HEK293 (cell line): ENCODE results near the gene FGR.
A peak's percentile ranks its signal among the peaks of the same experiment; 100 is the strongest.

Experiments used
- BCL11B ChIP-seq: fragments of 450-650 bp; formaldehyde crosslinking; IDR thresholded peaks from 2 replicates; pipeline ENCODE4 v1.5.1; 2016; ENCODE audit warnings: low read depth, missing biosample characterization, missing genetic modification characterization
- CTCF ChIP-seq: fragments of 450-650 bp; formaldehyde crosslinking; IDR thresholded peaks from 2 replicates; pipeline ENCODE4 v1.5.1; 2016; ENCODE audit warnings: missing biosample characterization, missing genetic modification characterization
- GLI2 ChIP-seq: fragments of 450-650 bp; formaldehyde crosslinking; IDR thresholded peaks from 2 replicates; pipeline ENCODE4; 2017; ENCODE audit warnings: missing biosample characterization, missing genetic modification characterization, low read depth, borderline replicate concordance
- PBX3 ChIP-seq: sonication (generic); formaldehyde crosslinking; IDR thresholded peaks from 2 replicates; pipeline ENCODE4 v1.8.1; 2022; ENCODE audit warnings: mild to moderate bottlenecking, moderate library complexity, missing genetic modification reagents
- ZBTB1 ChIP-seq: fragments of 450-650 bp; formaldehyde crosslinking; IDR thresholded peaks from 2 replicates; pipeline ENCODE4 v1.5.1; 2016; ENCODE audit warnings: missing biosample characterization, missing genetic modification characterization
- ZBTB17 ChIP-seq: fragments of 450-650 bp; formaldehyde crosslinking; IDR thresholded peaks from 2 replicates; pipeline ENCODE4 v1.5.1; 2016; ENCODE audit warnings: missing biosample characterization, missing genetic modification characterization
- ZBTB20 ChIP-seq: fragments of 450-650 bp; formaldehyde crosslinking; IDR thresholded peaks from 2 replicates; pipeline ENCODE4 v1.5.1; 2016; ENCODE audit warnings: missing biosample characterization, missing genetic modification characterization
- ZBTB7A ChIP-seq: fragments of 450-650 bp; formaldehyde crosslinking; IDR thresholded peaks from 2 replicates; pipeline ENCODE4 v1.5.1; 2016; ENCODE audit warnings: low read depth, missing biosample characterization, missing genetic modification characterization
- ZIC2 ChIP-seq: fragments of 450-650 bp; formaldehyde crosslinking; IDR thresholded peaks from 2 replicates; pipeline ENCODE4 v1.5.1; 2016; ENCODE audit warnings: missing biosample characterization, missing genetic modification characterization
- ZNF561 ChIP-seq: fragments of 450-650 bp; IDR thresholded peaks from 2 replicates; pipeline ENCODE4 v1.5.1; 2018; ENCODE audit warnings: missing biosample characterization, missing genetic modification characterization, borderline replicate concordance
- TF ChIP-seq, protein P1 (sequence below): fragments of 450-650 bp; formaldehyde crosslinking; IDR thresholded peaks from 2 replicates; pipeline ENCODE4 v1.5.1; 2016; ENCODE audit warnings: missing biosample characterization, missing genetic modification characterization

DNA sequence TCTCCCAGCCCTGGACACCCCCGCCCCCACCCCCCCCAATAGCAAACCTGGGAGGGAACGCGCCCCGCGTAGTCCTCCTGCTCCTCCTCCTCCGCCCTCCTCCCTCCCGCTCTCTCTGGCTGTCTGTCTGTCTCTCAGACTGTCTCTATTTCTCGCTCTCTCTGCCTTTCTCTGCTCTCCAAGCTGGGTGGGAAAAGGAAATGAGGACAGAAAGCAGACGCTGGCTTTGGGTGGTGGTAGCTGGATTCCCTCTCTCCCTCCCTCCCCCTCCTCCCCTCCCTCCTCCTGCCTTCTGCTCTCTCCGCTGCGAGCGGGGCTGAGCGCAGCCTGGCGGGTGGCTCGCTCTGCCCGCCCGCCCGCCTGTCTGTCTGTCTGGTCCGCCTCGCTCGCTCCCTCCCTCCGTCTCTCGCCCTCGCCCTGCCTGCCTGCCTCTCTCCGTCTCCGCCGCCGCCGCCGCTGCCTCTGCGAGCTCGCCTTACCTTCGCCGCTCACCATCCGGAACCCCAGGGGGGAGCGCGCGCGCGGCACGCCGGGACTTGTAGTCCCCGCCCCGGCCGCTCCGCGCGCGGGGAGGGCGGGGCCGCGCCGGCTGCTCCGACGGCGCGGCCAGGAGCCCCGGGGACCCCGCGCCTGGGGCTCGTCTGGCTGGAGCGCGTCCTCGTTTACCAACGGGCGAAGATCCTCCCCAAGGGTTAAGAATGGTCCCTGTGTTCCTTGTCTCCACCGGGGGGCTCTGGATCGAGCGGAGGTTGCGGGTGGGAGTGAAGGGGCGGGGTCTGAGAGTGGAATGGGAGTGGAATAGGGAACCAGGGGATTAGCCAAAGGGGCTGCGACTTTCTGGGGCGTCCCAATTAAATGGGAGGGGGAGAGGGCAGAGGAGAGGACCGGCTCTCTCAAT, 31.1 kb downstream of the FGR start, which contains the start of gene AHDC1:
- TF ChIP-seq CTCF (tag by site-specific recombination) (0 out of 2 replicates have a peak, but pooled peaks have one; percentile 19), PBX3 (no peak), GLI2 (no peak), ZBTB17 (tag by site-specific recombination) (peak; percentile 96), ZBTB20 (tag by site-specific recombination) (peak; percentile 96), ZBTB7A (tag by site-specific recombination) (no peak; the same call in 1 of the 2 replicates), ZIC2 (tag by site-specific recombination) (peak; percentile 31; the same call in 1 of the 2 replicates), ZBTB1 (tag by site-specific recombination) (no peak), ZNF561 (no peak), BCL11B (no peak)
- TF ChIP-seq, protein P1, sequence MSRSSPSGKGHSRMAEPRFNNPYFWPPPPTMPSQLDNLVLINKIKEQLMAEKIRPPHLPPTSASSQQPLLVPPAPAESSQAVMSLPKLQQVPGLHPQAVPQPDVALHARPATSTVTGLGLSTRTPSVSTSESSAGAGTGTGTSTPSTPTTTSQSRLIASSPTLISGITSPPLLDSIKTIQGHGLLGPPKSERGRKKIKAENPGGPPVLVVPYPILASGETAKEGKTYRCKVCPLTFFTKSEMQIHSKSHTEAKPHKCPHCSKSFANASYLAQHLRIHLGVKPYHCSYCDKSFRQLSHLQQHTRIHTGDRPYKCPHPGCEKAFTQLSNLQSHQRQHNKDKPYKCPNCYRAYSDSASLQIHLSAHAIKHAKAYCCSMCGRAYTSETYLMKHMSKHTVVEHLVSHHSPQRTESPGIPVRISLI: no peak
